GM12878 (cell line): ENCODE measurements around the gene LOX. TPM values are rescaled to one million over a fixed set of nuclear protein-coding genes. Genes with fewer than 3 reads are reported as not detected.

Experiments used
- ATAC-seq: fragments of 200-7000 bp; cut with Tn5 transposase; 3 replicates; pipeline ENCODE4 v1.9.1; 2020; ENCODE audit warnings: mild to moderate bottlenecking, moderate library complexity
- BruUV-seq: library from RNA; stranded (reverse); fragments of 400-500 nt; replicated peaks from 2 replicates; lab custom pipeline; 2021; lab: Mats Ljungman, UMichigan
- CTCF ChIA-PET: fragments of 300-600 bp; sonication (Branson Sonifier 250); formaldehyde crosslinking; extraction: SDS; loops from one replicate; lab custom pipeline; 2021; ENCODE audit warnings: inconsistent platforms; lab: Yijun Ruan, JAX
- POLR2A ChIA-PET: fragments of 350-600 bp; formaldehyde crosslinking; extraction: SDS; loops from one replicate; lab custom pipeline; 2021; ENCODE audit warnings: inconsistent platforms; lab: Charles Lee
- RAD21 ChIA-PET: fragments of 300-600 bp; sonication (Branson Sonifier 250); formaldehyde crosslinking; loops from one replicate; lab custom pipeline; 2023; ENCODE audit warnings: antibody characterized with exemption; ENCODE audit not compliant: unreplicated experiment; lab: Charles Lee
- SMC1A ChIA-PET: fragments of 300-600 bp; sonication (Branson Sonifier 250); formaldehyde crosslinking; loops from one replicate; lab custom pipeline; 2023; ENCODE audit not compliant: unreplicated experiment, uncharacterized antibody; lab: Charles Lee
- DNase-seq: peaks from one replicate; pipeline ENCODE4 v3.0.0-alpha.2; 2011; ENCODE audit warnings: low read depth, low spot score
- FAIRE-seq: peaks from 3 replicates; lab custom pipeline; 2011; peaks lifted over from hg19 to GRCh38; lab: Jason Lieb, UNC
- H2AFZ ChIP-seq: 2 replicates; pipeline ENCODE4 v1.6.0; 2011; ENCODE audit warnings: low read depth, low read length, control low read depth; ENCODE audit not compliant: control insufficient read depth
- H3K27ac ChIP-seq: 2 replicates; pipeline ENCODE4 v1.5.1; 2011; ENCODE audit warnings: control low read depth; ENCODE audit not compliant: control insufficient read depth, insufficient read depth
- H3K27me3 ChIP-seq, 2 experiments: replicated peaks in 1 of 2; 2 replicates each; pipeline versions ENCODE4 v1.6.0 to v1.6.1; 2011; ENCODE audit warnings: low read length in 1 of 2; ENCODE audit not compliant: control insufficient read depth in 2 of 2, insufficient read depth in 2 of 2
- H3K36me3 ChIP-seq, 2 experiments: 2 replicates each; pipeline ENCODE4 v1.5.1; 2011; ENCODE audit warnings: low read length in 1 of 2; ENCODE audit not compliant: control insufficient read depth in 2 of 2, insufficient read depth in 2 of 2
- H3K4me1 ChIP-seq: 2 replicates; pipeline ENCODE4 v1.6.1; 2011; ENCODE audit warnings: mild to moderate bottlenecking, low read length, moderate library complexity, mixed read lengths; ENCODE audit not compliant: control insufficient read depth, insufficient read depth
- H3K4me2 ChIP-seq: 2 replicates; pipeline ENCODE4 v1.6.0; 2011; ENCODE audit warnings: control low read depth; ENCODE audit not compliant: control insufficient read depth, insufficient read depth
- H3K4me3 ChIP-seq: fragments of 200-600 bp; sonication (generic); 2 replicates; pipeline ENCODE4 v1.5.1; 2016
- H3K79me2 ChIP-seq: 2 replicates; pipeline ENCODE4 v1.6.0; 2011; ENCODE audit warnings: low read length; ENCODE audit not compliant: control insufficient read depth, insufficient read depth
- H3K9ac ChIP-seq: 2 replicates; pipeline ENCODE4 v1.8.0; 2011; ENCODE audit warnings: low read length, control low read depth, mixed read lengths; ENCODE audit not compliant: control insufficient read depth, insufficient read depth
- H3K9me3 ChIP-seq: replicated peaks from 3 replicates; pipeline ENCODE4 v1.5.1; 2011; ENCODE audit warnings: mild to moderate bottlenecking, low read length; ENCODE audit not compliant: control insufficient read depth, insufficient read depth
- H4K20me1 ChIP-seq: 2 replicates; pipeline ENCODE4 v1.6.0; 2011; ENCODE audit not compliant: control insufficient read depth, insufficient read depth
- ASH2L ChIP-seq: fragments of 300-600, 200-600 bp; sonication (generic); IDR thresholded peaks from 2 replicates; pipeline ENCODE4 v1.6.1; 2017; ENCODE audit warnings: low read depth, mild to moderate bottlenecking, borderline replicate concordance
- BRCA1 ChIP-seq: IDR thresholded peaks from 2 replicates; pipeline ENCODE4 v1.6.1; 2011; ENCODE audit warnings: low read depth, low read length, improper control_type of control experiment
- CREB1 ChIP-seq: IDR thresholded peaks from 2 replicates; pipeline ENCODE4 v1.6.1; 2012; ENCODE audit warnings: low read depth, mild to moderate bottlenecking, inconsistent platforms
- E4F1 ChIP-seq: fragments of 450-650 bp; IDR thresholded peaks from 2 replicates; pipeline ENCODE4 v1.6.1; 2018; ENCODE audit warnings: borderline replicate concordance, mild to moderate bottlenecking; ENCODE audit not compliant: partially characterized antibody
- ELK1 ChIP-seq: IDR thresholded peaks from 2 replicates; pipeline ENCODE4 v1.6.1; 2012; ENCODE audit warnings: low read depth, low read length, improper control_type of control experiment
- HDAC2 ChIP-seq: fragments of 200-600 bp; sonication (generic); IDR thresholded peaks from 2 replicates; pipeline ENCODE4 v1.6.1; 2017
- JUND ChIP-seq: IDR thresholded peaks from 2 replicates; pipeline ENCODE4 v1.6.1; 2012; ENCODE audit warnings: low read depth, mild to moderate bottlenecking, low read length, improper control_type of control experiment, moderate library complexity
- MYB ChIP-seq: fragments of 150-350 bp; IDR thresholded peaks from 2 replicates; pipeline ENCODE4 v1.6.1; 2014; ENCODE audit warnings: mild to moderate bottlenecking, low read depth, low read length, borderline replicate concordance
- NR2C1 ChIP-seq: fragments of 450-650 bp; IDR thresholded peaks from 2 replicates; pipeline ENCODE4 v1.6.1; 2017; ENCODE audit warnings: antibody characterized with exemption, mild to moderate bottlenecking, moderate library complexity
- RELB ChIP-seq: fragments of 450-650 bp; IDR thresholded peaks from 2 replicates; pipeline ENCODE4 v1.6.1; 2017; ENCODE audit warnings: low read depth, mild to moderate bottlenecking, moderate library complexity
- SREBF1 ChIP-seq: IDR thresholded peaks from 2 replicates; pipeline ENCODE4 v1.6.1; 2012; ENCODE audit warnings: mild to moderate bottlenecking, low read length
- TARDBP ChIP-seq: IDR thresholded peaks from 2 replicates; pipeline ENCODE4 v1.6.1; 2016; ENCODE audit warnings: borderline replicate concordance
- ZBTB33 ChIP-seq: fragments of 450-650 bp; IDR thresholded peaks from 2 replicates; pipeline ENCODE4 v1.6.1; 2017; ENCODE audit warnings: mild to moderate bottlenecking
- ZNF274 ChIP-seq: IDR thresholded peaks from one replicate; pipeline ENCODE4 v1.8.0; 2011; ENCODE audit not compliant: insufficient read length, insufficient read depth
- ZSCAN29 ChIP-seq: fragments of 450-650 bp; IDR thresholded peaks from 2 replicates; pipeline ENCODE4 v1.6.1; 2017; ENCODE audit warnings: mild to moderate bottlenecking, moderate library complexity
- WGBS: methylation state at CpG from one replicate; pipeline ENCODE4 v1.1.6; 2016; ENCODE audit warnings: low lambda C conversion rate; ENCODE audit not compliant: insufficient replicate concordance, insufficient coverage; ENCODE audit errors: missing lambda C conversion rate; 5-methylcytosine and 5-hydroxymethylcytosine counted together
- in situ Hi-C: fragments of 300-500 bp; cut with MboI; formaldehyde crosslinking; loops from 9 replicates; pipeline ENCODE4 v1.14.3; 2018; ENCODE audit warnings: mixed read lengths
- intact Hi-C: fragments of 100-400 bp; cut with micrococcal nuclease; formaldehyde crosslinking; loops from one replicate; pipeline ENCODE4 v1.14.2; 2022; ENCODE audit not compliant: unreplicated experiment
- polyA plus RNA-seq, 11 experiments: library from polyadenylated mRNA; depleted of rRNA in 4 of 11; unstranded in 6 of 11; stranded (reverse) in 5 of 11; fragments of >200 nt; fragmentation: Nextera tagmentation in 4 of 11; fragmentation: Illumina TruSeq in 1 of 11; extraction: Ambion mirVana in 4 of 11; extraction: Trizol in 1 of 11; gene quantifications; 1 replicate in 1 of 11; 2 replicates in 10 of 11; pipeline versions ENCODE4 v1.2.1 to v1.2.3, GENCODE V29; 2011 to 2016; ENCODE audit warnings: inconsistent platforms in 2 of 11, missing spikeins in 2 of 11, low read depth in 1 of 11
- total RNA-seq, 4 experiments: library from RNA; depleted of rRNA in 3 of 4; stranded (reverse); fragments of >200 nt in 3 of 4; fragmentation: Illumina TruSeq in 1 of 4; extraction: Trizol in 1 of 4; gene quantifications; 2 replicates each; pipeline versions ENCODE4 v1.2.1 to v1.2.3, GENCODE V29; 2013 to 2021

The LOX gene
- total and polyA plus RNA-seq, 10 of the 15 experiments (the other 5 are each of a cell fraction or from before 2014, with no cell fraction given) = 0.03 to 0.69 (median 0.07) TPM; not detected in 1

GRCh38 chr5:122126756-122127321 is 48.8 kb upstream of the LOX start:
- H3K9ac ChIP-seq = no peak overlapping the region
- no peaks in the 10 kb centered on the region for H3K4me1 ChIP-seq
- H3K36me3 ChIP-seq = no peaks in the 10 kb centered on the region
- no peaks in the 10 kb centered on the region for H3K79me2 ChIP-seq
- in situ Hi-C loops = no loop called here
- H3K27me3 ChIP-seq = no peaks in the 10 kb centered on the region
- intact Hi-C loops = no loop called here
- TF ChIP-seq ELK1 = no peak
- no peak for TF ChIP-seq BRCA1
- no peak for TF ChIP-seq ZNF274
- TF ChIP-seq HDAC2 = no peak
- TF ChIP-seq TARDBP = no peak
- TF ChIP-seq SREBF1 = no peak
- no peak for TF ChIP-seq ZSCAN29
- no peak for TF ChIP-seq E4F1
- no peak for TF ChIP-seq NR2C1
- no peak for TF ChIP-seq CREB1
- TF ChIP-seq MYB = no peak
- no peak for TF ChIP-seq JUND
- no peak for TF ChIP-seq ASH2L
- no peak for TF ChIP-seq RELB
- no peak for TF ChIP-seq ZBTB33
- DNase-seq (no peak), FAIRE-seq (no peak), ATAC-seq (no peak)
- H3K4me3 ChIP-seq = no peak overlapping the region
- SMC1A ChIA-PET = no interaction called here
- CTCF ChIA-PET = no interaction called here
- no peaks in the 10 kb centered on the region for H4K20me1 ChIP-seq
- no peak overlapping the region for H3K4me2 ChIP-seq
- RAD21 ChIA-PET = no interaction called here
- 54% methylated on average over 10 of the region's 10 CpGs for WGBS
- no peak overlapping the region for H2AFZ ChIP-seq
- no TSS peak for BruUV-seq
- POLR2A ChIA-PET = no interaction called here
- no peaks in the 10 kb centered on the region for H3K9me3 ChIP-seq
- H3K27ac ChIP-seq = no peak overlapping the region
